NB4 (cell line): ENCODE results near the gene ALDH1A2.

Source experiments
- DNase-seq: peaks from one replicate; pipeline ENCODE4 v3.0.0; 2010; ENCODE audit warnings: low read depth
- H3K4me3 ChIP-seq: one replicate; pipeline ENCODE4 v1.5.1; 2011; ENCODE audit warnings: mild to moderate bottlenecking, low read depth, low read length, moderate library complexity
- CTCF ChIP-seq: IDR thresholded peaks from one replicate; pipeline ENCODE4 v1.5.1; 2012; ENCODE audit warnings: low read depth, low read length
- MYC ChIP-seq: IDR thresholded peaks from 2 replicates; pipeline ENCODE4 v1.6.1; 2011; ENCODE audit warnings: low read depth, low read length
- POLR2A ChIP-seq: IDR thresholded peaks from 2 replicates; pipeline ENCODE4 v1.6.1; 2011; ENCODE audit warnings: mild to moderate bottlenecking; ENCODE audit not compliant: insufficient read length; ENCODE audit errors: extremely low read depth
- TF ChIP-seq, protein P1 (sequence below): IDR thresholded peaks from 2 replicates; pipeline ENCODE4 v1.6.1; 2011; ENCODE audit warnings: low read depth, low read length

Gene ALDH1A2

DNA sequence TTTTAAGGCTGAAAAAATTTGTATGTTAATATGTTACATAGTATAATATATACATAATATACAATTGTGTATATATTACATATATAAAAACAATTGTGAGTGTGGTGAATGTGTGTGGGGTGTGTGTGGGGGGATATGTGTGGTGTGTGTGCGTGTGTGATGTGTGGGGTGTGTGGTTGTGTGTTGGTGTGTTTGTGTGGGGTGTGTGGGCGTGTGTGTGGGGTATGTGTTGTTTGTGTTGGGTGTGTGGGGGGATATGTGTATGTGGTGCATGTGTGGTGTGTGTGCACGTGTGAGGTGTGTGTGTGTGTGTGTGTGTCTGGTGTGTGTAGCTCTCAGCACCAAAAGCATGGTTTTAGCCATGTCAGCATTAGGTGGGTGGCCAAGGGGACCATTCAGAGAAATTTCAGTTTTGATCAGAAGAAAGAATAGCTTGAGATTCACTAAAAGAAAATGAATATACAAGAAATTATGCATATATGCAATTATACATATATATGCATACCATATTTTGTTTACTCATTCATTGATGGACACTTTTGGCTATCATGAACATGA lies 118.9 kb downstream of the ALDH1A2 start:
- DNase-seq = no peak
- no peak for TF ChIP-seq POLR2A
- no peak for TF ChIP-seq CTCF
- TF ChIP-seq MYC = no peak
- no peak overlapping the region for H3K4me3 ChIP-seq

- no peak for DNase-seq
- H3K4me3 ChIP-seq = no peak overlapping the region
- TF ChIP-seq, protein P1, sequence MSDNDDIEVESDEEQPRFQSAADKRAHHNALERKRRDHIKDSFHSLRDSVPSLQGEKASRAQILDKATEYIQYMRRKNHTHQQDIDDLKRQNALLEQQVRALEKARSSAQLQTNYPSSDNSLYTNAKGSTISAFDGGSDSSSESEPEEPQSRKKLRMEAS = no peak
- TF ChIP-seq MYC = no peak
- no peak for TF ChIP-seq POLR2A
- no peak for TF ChIP-seq CTCF
These were observed 119.9 kb downstream of the ALDH1A2 start for GRCh38 chr15:57945616-57946015.

GRCh38 chr15:57943754-57944420 lies 121.6 kb downstream of the ALDH1A2 start:
- DNase-seq = no peak
- no peak for TF ChIP-seq POLR2A
- TF ChIP-seq, protein P1 = no peak
- TF ChIP-seq CTCF = no peak
- no peak for TF ChIP-seq MYC
- no peak overlapping the region for H3K4me3 ChIP-seq

DNA sequence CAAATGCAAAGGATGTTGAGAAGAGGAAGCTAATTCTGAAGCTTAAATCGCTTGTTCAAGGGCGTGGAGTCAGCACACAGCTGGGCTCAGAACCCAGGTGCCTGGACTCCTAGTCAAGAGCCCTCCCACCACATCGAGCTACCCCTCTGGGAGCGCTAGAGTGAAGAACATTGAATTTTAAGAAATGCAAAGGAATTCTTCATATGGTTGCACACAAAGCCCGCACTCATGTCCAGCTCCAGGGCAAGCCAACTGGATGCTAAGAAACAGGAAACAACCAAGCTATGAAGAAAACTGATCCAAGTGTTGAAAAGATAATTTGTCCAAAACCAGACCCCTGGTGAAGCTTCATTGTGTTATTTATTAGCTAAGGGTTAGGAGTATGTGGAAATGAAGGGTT lies 122.3 kb downstream of the ALDH1A2 start:
- TF ChIP-seq MYC (no peak), CTCF (no peak), POLR2A (no peak)
- TF ChIP-seq, protein P1 = no peak
- no peak for DNase-seq
- H3K4me3 ChIP-seq = no peak overlapping the region

DNA sequence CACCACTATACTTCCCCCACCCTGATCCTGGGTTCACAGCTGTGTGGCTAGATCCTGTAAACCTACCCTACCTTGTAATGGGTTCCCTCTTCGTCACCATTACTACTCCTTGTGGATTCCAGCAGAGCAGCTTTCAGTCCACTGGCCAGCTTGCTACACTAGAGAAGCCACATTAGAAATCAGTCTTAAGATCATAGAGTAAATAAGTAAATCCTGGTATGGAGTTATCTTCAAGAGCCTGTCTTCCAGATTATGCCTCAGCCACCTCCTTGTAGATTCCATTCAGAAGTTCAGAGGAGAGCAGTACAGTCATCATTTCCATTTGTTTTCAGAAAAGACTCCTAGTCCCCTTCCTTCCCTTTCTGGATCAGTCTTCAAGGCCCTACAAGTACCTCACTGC lies 123.7 kb downstream of the ALDH1A2 start:
- no peak for DNase-seq
- no peak overlapping the region for H3K4me3 ChIP-seq
- TF ChIP-seq, protein P1 = no peak
- TF ChIP-seq MYC (no peak), POLR2A (no peak), CTCF (no peak)

DNA sequence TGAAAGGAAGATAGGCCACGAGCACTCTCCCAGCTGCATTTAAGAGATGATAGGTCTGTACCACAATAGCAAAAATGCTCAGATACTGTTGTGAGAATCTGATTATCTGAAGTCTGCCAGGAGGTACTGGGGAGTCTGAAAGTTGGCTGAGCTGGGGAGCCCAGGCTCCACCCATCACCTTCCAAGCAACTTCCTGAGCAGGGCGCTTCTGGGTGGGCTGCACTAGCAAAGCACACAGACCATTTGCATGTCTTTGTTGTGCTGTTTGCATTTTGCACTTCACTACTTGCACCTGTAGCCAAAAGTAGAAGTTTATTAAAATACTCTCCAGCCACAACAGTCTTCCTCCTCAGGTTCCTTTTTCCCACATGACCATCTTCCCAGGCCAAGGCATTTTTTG lies 133.2 kb downstream of the ALDH1A2 start:
- H3K4me3 ChIP-seq = no peak overlapping the region
- TF ChIP-seq MYC (no peak), POLR2A (no peak), CTCF (no peak)
- TF ChIP-seq, protein P1 = no peak
- DNase-seq = no peak
